Measurements from ENCODE around the gene NOC4L.

NOC4L gene

GRCh38 chr12:132109741-132110140 lies 34.5 kb upstream of the NOC4L start:
- Histone ChIP-seq H3K4me1 (ENCODE audit: control insufficient read depth, insufficient read depth, low read length) (no peaks in the 10 kb centered on the region), H3K9me3 (ENCODE audit: control insufficient read depth, insufficient read depth, low read length) (no peaks in the 10 kb centered on the region), H3K27me3 (ENCODE audit: control insufficient read depth, insufficient read depth, low read length) (no peaks in the 10 kb centered on the region), H3K36me3 (ENCODE audit: control insufficient read depth, insufficient read depth, low read length) (peaks cover 24% of the 10 kb centered on the region), H3K4me3 (ENCODE audit: low read depth, low read length) (no peak overlapping the region), H3K9ac (ENCODE audit: low read depth, low read length) (no peak overlapping the region)

- peaks cover 22% of the 10 kb centered on the region for H3K36me3 ChIP-seq (ENCODE audit: control insufficient read depth, insufficient read depth, low read length)
- H3K4me3 ChIP-seq (ENCODE audit: low read depth, low read length), result no peak overlapping the region
- H3K27me3 ChIP-seq (ENCODE audit: control insufficient read depth, insufficient read depth, low read length), result no peaks in the 10 kb centered on the region
- no peaks in the 10 kb centered on the region for H3K9me3 ChIP-seq (ENCODE audit: control insufficient read depth, insufficient read depth, low read length)
- H3K4me1 ChIP-seq (ENCODE audit: control insufficient read depth, insufficient read depth, low read length), result no peaks in the 10 kb centered on the region
- no peak overlapping the region for H3K9ac ChIP-seq (ENCODE audit: low read depth, low read length)
These were observed 33.6 kb upstream of the NOC4L start for GRCh38 chr12:132110677-132111076.

- Histone ChIP-seq H3K36me3 (ENCODE audit: control insufficient read depth, insufficient read depth, low read length) (peaks cover 25% of the 10 kb centered on the region), H3K9ac (ENCODE audit: low read depth, low read length) (no peak overlapping the region), H3K27me3 (ENCODE audit: control insufficient read depth, insufficient read depth, low read length) (no peaks in the 10 kb centered on the region), H3K4me3 (ENCODE audit: low read depth, low read length) (no peak overlapping the region), H3K4me1 (ENCODE audit: control insufficient read depth, insufficient read depth, low read length) (no peaks in the 10 kb centered on the region), H3K9me3 (ENCODE audit: control insufficient read depth, insufficient read depth, low read length) (no peaks in the 10 kb centered on the region)
These were observed 32.5 kb upstream of the NOC4L start for GRCh38 chr12:132111654-132112304.

- Histone ChIP-seq H3K9ac (ENCODE audit: low read depth, low read length) (no peak overlapping the region), H3K4me3 (ENCODE audit: low read depth, low read length) (no peak overlapping the region), H3K36me3 (ENCODE audit: control insufficient read depth, insufficient read depth, low read length) (peaks cover 30% of the 10 kb centered on the region), H3K4me1 (ENCODE audit: control insufficient read depth, insufficient read depth, low read length) (no peaks in the 10 kb centered on the region), H3K9me3 (ENCODE audit: control insufficient read depth, insufficient read depth, low read length) (no peaks in the 10 kb centered on the region), H3K27me3 (ENCODE audit: control insufficient read depth, insufficient read depth, low read length) (no peaks in the 10 kb centered on the region)
These were observed 29.6 kb upstream of the NOC4L start for GRCh38 chr12:132114667-132115066.

GRCh38 chr12:132115500-132115899 lies 28.8 kb upstream of the NOC4L start:
- H3K4me1 ChIP-seq (ENCODE audit: control insufficient read depth, insufficient read depth, low read length), result no peaks in the 10 kb centered on the region
- H3K9me3 ChIP-seq (ENCODE audit: control insufficient read depth, insufficient read depth, low read length), result no peaks in the 10 kb centered on the region
- H3K27me3 ChIP-seq (ENCODE audit: control insufficient read depth, insufficient read depth, low read length), result no peaks in the 10 kb centered on the region
- H3K9ac ChIP-seq (ENCODE audit: low read depth, low read length), result no peak overlapping the region
- no peak overlapping the region for H3K4me3 ChIP-seq (ENCODE audit: low read depth, low read length)
- H3K36me3 ChIP-seq (ENCODE audit: control insufficient read depth, insufficient read depth, low read length), result peaks cover 27% of the 10 kb centered on the region

GRCh38 chr12:132116709-132117557 lies 27.3 kb upstream of the NOC4L start:
- Histone ChIP-seq H3K4me1 (ENCODE audit: control insufficient read depth, insufficient read depth, low read length) (no peaks in the 10 kb centered on the region), H3K36me3 (ENCODE audit: control insufficient read depth, insufficient read depth, low read length) (peaks cover 27% of the 10 kb centered on the region), H3K27me3 (ENCODE audit: control insufficient read depth, insufficient read depth, low read length) (no peaks in the 10 kb centered on the region), H3K9me3 (ENCODE audit: control insufficient read depth, insufficient read depth, low read length) (no peaks in the 10 kb centered on the region), H3K9ac (ENCODE audit: low read depth, low read length) (no peak overlapping the region), H3K4me3 (ENCODE audit: low read depth, low read length) (no peak overlapping the region)

GRCh38 chr12:132117558-132117875 lies 26.7 kb upstream of the NOC4L start:
- Histone ChIP-seq H3K9me3 (ENCODE audit: control insufficient read depth, insufficient read depth, low read length) (no peaks in the 10 kb centered on the region), H3K27me3 (ENCODE audit: control insufficient read depth, insufficient read depth, low read length) (no peaks in the 10 kb centered on the region), H3K4me1 (ENCODE audit: control insufficient read depth, insufficient read depth, low read length) (no peaks in the 10 kb centered on the region), H3K9ac (ENCODE audit: low read depth, low read length) (no peak overlapping the region), H3K4me3 (ENCODE audit: low read depth, low read length) (no peak overlapping the region), H3K36me3 (ENCODE audit: control insufficient read depth, insufficient read depth, low read length) (peaks cover 29% of the 10 kb centered on the region)

GRCh38 chr12:132118876-132119275 lies 25.4 kb upstream of the NOC4L start:
- Histone ChIP-seq H3K27me3 (ENCODE audit: control insufficient read depth, insufficient read depth, low read length) (no peaks in the 10 kb centered on the region), H3K4me3 (ENCODE audit: low read depth, low read length) (no peak overlapping the region), H3K9ac (ENCODE audit: low read depth, low read length) (no peak overlapping the region), H3K4me1 (ENCODE audit: control insufficient read depth, insufficient read depth, low read length) (no peaks in the 10 kb centered on the region), H3K9me3 (ENCODE audit: control insufficient read depth, insufficient read depth, low read length) (no peaks in the 10 kb centered on the region), H3K36me3 (ENCODE audit: control insufficient read depth, insufficient read depth, low read length) (peaks cover 22% of the 10 kb centered on the region)

GRCh38 chr12:132121283-132121682 lies 23.0 kb upstream of the NOC4L start:
- no peak overlapping the region for H3K4me3 ChIP-seq (ENCODE audit: low read depth, low read length)
- H3K27me3 ChIP-seq (ENCODE audit: control insufficient read depth, insufficient read depth, low read length), result no peaks in the 10 kb centered on the region
- H3K9me3 ChIP-seq (ENCODE audit: control insufficient read depth, insufficient read depth, low read length), result no peaks in the 10 kb centered on the region
- H3K36me3 ChIP-seq (ENCODE audit: control insufficient read depth, insufficient read depth, low read length), result peaks cover 33% of the 10 kb centered on the region
- H3K9ac ChIP-seq (ENCODE audit: low read depth, low read length), result no peak overlapping the region
- H3K4me1 ChIP-seq (ENCODE audit: control insufficient read depth, insufficient read depth, low read length), result no peaks in the 10 kb centered on the region

- peaks cover 38% of the 10 kb centered on the region for H3K36me3 ChIP-seq (ENCODE audit: control insufficient read depth, insufficient read depth, low read length)
- no peaks in the 10 kb centered on the region for H3K4me1 ChIP-seq (ENCODE audit: control insufficient read depth, insufficient read depth, low read length)
These were observed 20.1 kb upstream of the NOC4L start for GRCh38 chr12:132123970-132124765.

GRCh38 chr12:132124766-132125425 lies 19.4 kb upstream of the NOC4L start:
- peaks cover 39% of the 10 kb centered on the region for H3K36me3 ChIP-seq (ENCODE audit: control insufficient read depth, insufficient read depth, low read length)

More at GRCh38 chr12:132123970-132124765, 20.1 kb upstream of the NOC4L start:
- Histone ChIP-seq H3K9ac (ENCODE audit: low read depth, low read length) (no peak overlapping the region), H3K9me3 (ENCODE audit: control insufficient read depth, insufficient read depth, low read length) (no peaks in the 10 kb centered on the region), H3K27me3 (ENCODE audit: control insufficient read depth, insufficient read depth, low read length) (no peaks in the 10 kb centered on the region), H3K4me3 (ENCODE audit: low read depth, low read length) (no peak overlapping the region)

More at GRCh38 chr12:132124766-132125425, 19.4 kb upstream of the NOC4L start:
- Histone ChIP-seq H3K9me3 (ENCODE audit: control insufficient read depth, insufficient read depth, low read length) (no peaks in the 10 kb centered on the region), H3K4me1 (ENCODE audit: control insufficient read depth, insufficient read depth, low read length) (no peaks in the 10 kb centered on the region), H3K27me3 (ENCODE audit: control insufficient read depth, insufficient read depth, low read length) (no peaks in the 10 kb centered on the region), H3K4me3 (ENCODE audit: low read depth, low read length) (no peak overlapping the region), H3K9ac (ENCODE audit: low read depth, low read length) (no peak overlapping the region)

All from iPS-15b (cell line).